ENCODE data around the gene HTRA2. TPM values are rescaled to one million over a fixed set of nuclear protein-coding genes. Genes with fewer than 3 reads are reported as not detected.

The HTRA2 gene
- total RNA-seq, 1 experiment from 2014 or later, result 40.9 TPM

DNA sequence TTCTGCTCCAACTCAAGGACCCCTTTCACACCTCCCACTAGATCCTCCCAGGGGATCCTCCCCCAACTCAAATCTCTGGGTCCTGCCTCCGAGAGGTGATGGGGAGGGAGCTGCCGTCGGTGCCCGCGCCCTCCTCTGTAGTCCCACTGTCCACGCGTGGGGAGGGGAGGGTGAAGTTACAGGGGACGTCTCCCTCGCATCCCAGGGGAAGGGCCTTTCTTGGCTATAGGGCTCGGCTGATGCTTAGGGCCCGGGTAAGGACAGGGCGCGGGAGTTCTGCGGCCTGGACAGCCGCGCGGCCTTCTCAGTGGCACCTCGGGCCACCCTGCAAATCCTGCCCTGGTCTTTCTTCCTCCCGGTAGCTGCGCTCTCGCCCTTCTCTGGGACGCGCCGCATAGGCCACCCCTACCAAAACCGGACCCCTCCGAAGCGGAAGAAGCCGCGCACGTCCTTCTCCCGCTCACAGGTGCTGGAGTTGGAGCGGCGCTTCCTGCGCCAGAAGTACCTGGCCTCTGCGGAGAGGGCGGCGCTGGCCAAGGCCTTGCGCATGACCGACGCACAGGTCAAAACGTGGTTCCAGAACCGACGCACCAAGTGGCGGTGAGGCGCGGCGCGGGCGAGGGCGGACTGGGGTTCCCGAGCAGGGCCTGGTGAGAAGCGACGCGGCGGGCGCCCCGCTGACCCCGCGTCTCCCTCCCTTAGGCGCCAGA, 14.3 kb upstream of the HTRA2 start:
- no peak for DNase-seq (ENCODE audit: low read depth)

DNA sequence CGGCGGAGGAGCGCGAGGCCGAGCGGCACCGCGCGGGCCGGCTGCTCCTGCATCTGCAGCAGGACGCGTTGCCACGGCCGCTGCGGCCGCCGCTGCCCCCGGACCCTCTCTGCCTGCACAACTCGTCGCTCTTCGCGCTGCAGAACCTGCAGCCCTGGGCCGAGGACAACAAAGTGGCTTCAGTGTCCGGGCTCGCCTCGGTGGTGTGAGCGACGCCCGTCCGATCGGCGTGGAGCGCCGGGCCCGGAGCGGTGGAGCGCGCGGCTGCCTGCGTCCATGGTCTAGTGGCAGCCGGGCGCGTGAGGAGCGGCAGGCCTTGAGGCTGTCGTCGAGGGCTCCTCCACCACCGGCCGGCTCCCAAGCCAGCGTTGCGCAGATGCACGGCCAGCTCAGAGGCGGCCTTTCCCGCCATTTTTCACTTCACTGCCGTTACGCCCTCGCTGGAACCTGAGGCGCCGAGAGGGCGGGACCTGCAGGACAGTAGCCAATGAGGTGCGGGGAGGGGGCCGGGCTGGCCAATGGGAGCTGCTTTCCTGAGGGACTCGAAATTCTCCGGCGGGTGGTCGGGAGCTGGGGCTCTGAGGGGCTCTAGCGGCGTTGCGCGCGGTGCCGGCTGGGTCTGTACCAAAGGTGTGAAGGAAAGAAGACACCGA, 13.6 kb upstream of the HTRA2 start:
- no peak for DNase-seq (ENCODE audit: low read depth)

DNA sequence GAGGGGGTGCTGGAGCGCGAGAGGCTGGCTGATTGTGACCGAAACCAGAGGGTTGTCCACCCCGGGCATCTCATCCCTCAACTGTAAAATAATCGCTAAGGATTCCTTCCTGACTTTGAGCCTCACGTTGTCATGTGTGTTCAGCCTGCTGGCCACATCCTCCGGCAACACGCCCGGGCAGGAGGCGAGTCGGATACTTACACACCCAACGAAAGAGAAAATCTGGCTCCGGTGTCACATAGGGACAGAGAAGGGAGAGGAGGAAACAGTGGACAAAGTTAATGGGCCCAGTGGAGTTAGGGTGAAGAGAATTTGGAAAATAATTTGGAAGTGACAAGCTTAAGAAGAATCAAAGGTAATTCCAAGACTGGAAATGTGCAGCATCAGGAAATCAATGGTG, 13.1 kb upstream of the HTRA2 start:
- DNase-seq (ENCODE audit: low read depth), result no peak

DNA sequence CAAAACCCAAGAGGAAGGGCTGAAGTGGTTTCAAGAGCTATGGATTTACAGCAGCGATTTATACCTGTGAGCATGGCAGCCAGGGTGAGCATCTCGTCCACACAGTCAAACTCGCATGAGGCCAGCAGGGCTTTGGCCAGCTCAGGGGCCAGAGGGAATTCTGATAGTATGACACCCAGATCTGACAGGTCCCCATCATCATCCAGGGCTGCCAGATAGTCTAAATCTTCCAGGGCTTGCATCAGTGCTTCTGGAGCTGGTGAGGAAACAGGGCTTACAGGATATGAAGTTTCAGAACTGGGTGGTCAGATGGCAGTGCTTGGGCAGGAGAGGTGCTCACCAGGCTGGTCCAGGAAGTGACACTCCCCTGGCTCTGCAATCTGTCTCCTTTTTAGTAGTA, 7.2 kb upstream of the HTRA2 start:
- DNase-seq (ENCODE audit: low read depth), result no peak

DNA sequence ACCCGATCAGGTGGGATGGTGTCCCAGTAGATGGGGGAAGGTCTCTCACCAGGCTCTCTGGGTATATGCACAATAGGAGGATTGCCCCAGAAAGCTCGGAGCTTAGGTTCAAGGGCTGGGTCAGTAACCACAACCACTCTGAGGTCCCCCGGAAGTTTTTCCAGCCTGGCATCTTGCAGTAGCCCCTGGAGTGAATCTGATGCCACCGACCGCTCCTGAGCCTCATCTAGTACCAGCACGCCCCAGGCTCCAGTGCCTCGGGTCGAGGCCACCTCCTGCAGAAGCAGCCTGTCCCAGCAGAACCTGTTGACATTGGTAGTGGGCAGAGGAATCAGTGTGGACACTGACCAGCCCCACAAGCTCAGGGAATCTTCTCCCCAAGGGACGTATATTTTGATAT, 5.7 kb upstream of the HTRA2 start:
- no peak for DNase-seq (ENCODE audit: low read depth)

- DNase-seq (ENCODE audit: low read depth), result no peak
Measured at GRCh38 chr2:74524955-74525716, 4.6 kb upstream of the HTRA2 start.

DNA sequence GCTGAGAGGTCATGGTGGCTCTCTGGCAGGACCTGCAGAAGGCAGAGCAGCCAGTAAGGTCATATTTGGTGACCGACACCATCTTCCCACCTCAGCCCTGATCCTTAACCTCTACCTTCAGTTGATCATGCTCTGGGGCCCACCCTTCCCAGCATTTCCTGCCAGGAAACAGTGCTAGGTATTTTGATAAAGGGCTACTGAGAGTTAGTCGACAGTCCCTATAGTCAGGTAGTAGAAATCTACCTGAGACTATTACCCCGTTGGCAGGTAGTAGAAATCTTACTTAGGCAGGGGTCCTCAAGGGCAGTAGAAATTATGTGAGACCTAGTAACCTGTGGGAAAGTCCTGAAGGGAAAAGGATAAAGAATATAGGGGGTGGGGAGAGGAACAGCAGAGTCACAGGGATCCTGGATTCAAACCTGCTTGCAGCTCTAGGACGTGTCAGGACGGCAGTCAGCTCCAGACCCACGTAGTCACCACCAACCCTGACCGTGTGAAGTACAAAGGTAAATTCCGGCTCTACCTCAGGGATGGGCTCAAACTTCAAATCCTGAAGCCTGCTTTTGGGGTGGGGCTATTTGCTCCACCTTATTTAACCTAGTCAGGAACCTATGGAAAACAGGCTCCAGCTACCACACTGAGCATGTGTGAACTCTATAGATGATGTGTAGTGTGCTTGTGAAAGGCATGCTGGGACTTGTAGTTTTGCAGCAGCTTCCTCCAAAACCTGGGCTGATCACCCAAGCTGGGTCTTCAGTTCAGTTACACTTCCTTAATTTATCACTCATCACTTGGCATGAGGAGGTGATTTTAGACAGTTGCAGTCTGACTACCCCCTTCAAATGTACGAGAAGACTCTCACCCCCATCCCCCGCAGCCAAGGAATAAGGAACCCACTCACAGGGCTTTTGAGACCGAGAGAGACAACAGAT, 3.8 kb upstream of the HTRA2 start, which contains the start of gene DQX1:
Gene DQX1 (minus strand): TSS at position 515 of the 932 bp plus-strand sequence. CDS start 502 bp downstream, at position 13.
- DNase-seq (ENCODE audit: low read depth), result no peak

GRCh38 chr2:74526649-74527230, 3.0 kb upstream of the HTRA2 start:
- DNase-seq (ENCODE audit: low read depth), result no peak

- no peak for DNase-seq (ENCODE audit: low read depth)
Measured at GRCh38 chr2:74527741-74528140, 2.0 kb upstream of the HTRA2 start.

- no peak for DNase-seq (ENCODE audit: low read depth)
Measured at GRCh38 chr2:74528600-74529356, 955 bp upstream of the HTRA2 start.

- peak; percentile 31 for DNase-seq (ENCODE audit: low read depth)
Measured at GRCh38 chr2:74530239-74531187, 780 bp downstream of the HTRA2 start.

DNA sequence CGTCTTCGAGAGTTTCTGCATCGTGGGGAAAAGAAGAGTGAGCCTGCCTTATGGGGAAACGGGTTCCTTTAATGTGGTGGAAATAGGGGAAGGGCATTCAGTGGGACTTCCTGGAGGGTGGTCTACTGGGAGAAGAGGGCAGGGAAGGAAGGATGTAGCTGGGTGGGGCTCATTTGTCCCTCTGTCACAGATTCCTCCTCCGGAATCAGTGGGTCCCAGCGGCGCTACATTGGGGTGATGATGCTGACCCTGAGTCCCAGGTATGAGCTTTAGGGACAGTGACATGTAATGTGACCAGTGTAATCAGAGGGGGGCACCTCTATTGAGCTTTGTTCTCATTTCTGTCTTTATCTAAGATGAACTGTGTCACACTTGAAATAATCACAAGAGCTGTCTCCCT, 1.9 kb downstream of the HTRA2 start:
- no peak for DNase-seq (ENCODE audit: low read depth)

DNA sequence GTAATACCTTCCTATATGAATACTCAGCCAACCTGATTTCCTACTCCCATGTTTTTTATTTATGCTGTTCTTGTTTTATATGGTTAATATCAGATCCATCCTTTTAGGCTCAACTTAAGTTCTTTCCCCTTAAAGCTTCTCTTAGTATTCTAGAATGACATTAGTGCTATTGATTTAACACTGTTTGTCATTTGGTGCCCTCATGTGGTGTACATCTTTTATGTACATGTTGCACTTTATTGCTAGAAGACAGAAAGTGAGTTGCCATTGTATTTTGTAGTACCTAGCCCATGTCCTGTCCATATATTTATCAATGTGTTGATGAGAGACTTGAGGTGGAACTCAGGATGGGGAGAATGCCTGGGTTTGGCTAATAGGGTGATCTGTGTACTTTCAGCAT, 2.5 kb downstream of the HTRA2 start:
- peak; percentile 57 for DNase-seq (ENCODE audit: low read depth)

DNA sequence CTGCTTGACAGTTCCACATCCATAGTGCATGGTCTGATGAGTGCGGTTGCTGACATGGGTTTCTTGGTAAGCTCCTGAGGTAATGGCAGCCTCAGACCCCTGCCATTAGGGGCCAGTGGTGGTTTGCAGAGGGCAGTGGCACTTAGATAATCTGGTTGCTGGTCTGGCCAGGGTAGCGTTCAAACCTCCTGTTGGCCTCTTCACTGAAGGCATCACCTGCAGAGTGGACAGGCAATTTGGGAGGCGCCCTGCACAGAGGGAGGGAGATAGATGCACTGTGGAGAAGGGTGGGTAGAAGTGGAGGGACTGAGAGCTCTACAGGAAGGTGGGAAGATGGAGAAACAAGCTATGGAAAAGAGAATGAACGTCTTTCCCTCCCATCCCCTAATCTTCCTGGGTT, 3.7 kb downstream of the HTRA2 start:
- DNase-seq (ENCODE audit: low read depth), result no peak

DNA sequence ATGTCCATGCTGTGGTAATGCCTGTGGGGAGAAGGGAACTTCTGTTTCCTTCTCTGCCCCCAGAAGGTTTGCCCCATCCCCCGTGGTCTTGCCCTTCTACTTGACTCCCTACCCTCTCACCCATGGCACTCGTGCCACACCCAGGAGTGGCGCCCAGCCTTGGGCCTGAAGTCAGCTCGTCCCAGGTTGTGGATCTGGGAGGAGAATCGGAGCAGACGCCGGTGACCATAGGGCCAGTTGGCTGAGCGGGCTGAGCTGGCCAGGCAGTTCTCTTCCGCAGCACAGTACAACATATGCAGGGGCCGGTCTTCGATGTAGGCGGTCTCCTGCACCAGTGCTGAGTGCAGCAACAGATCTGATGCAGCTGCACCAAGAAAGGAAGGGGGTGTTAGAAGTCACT, 4.7 kb downstream of the HTRA2 start:
- DNase-seq (ENCODE audit: low read depth), result no peak

GRCh38 chr2:74535440-74535965, 5.8 kb downstream of the HTRA2 start:
- DNase-seq (ENCODE audit: low read depth), result no peak

- DNase-seq (ENCODE audit: low read depth), result no peak
Measured at GRCh38 chr2:74536166-74536950, 6.6 kb downstream of the HTRA2 start.

- DNase-seq (ENCODE audit: low read depth), result no peak
Measured at GRCh38 chr2:74537140-74537539, 7.4 kb downstream of the HTRA2 start.
